ENCODE results near the gene REEP1.

DNA sequence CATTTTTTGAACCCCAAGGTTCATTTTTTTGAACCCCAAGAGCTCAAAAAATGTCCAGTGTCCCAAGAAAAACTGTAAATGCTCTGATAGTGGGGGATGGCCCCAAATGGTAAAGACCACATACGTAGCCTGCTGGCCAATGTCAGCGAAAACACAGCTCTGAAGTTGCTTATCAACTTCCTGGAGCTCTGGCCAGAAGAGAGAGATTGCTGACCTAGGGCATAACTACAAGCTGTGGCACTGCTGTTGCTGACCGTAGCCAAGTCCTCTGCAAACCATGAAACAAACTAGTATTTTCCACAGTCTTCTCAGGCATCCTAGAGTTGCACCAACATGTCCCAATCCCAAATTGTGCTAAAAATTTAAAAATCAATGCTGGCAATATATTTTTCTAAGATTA is 50.9 kb downstream of the REEP1 start:
- TF ChIP-seq CTCF (IDR thresholded peaks at IDR 0.05) (peak in 1 of 7 experiments; percentile 26), POLR2A (IDR thresholded peaks at IDR 0.05) (no peak)
